Keratinocyte (primary cell): Measurements from ENCODE around the gene TBC1D4. TPM values are rescaled to one million over a fixed set of nuclear protein-coding genes. Genes with fewer than 3 reads are reported as not detected.

ENCODE experiments used
- DNase-seq: peaks from one replicate; pipeline ENCODE4 v3.0.0-alpha.2; 2011; ENCODE audit warnings: low read depth, missing footprints, low spot score
- FAIRE-seq: peaks from 2 replicates; lab custom pipeline; 2011; peaks lifted over from hg19 to GRCh38; lab: Jason Lieb, UNC
- H2AFZ ChIP-seq: 2 replicates; pipeline ENCODE4 v1.6.0; 2012; ENCODE audit warnings: low read length, control low read depth, inconsistent platforms; ENCODE audit not compliant: control insufficient read depth
- H3K27ac ChIP-seq: 2 replicates; pipeline ENCODE4 v1.5.1; 2011; ENCODE audit warnings: low read length; ENCODE audit not compliant: control insufficient read depth, insufficient read depth
- H3K27me3 ChIP-seq: 3 replicates; pipeline ENCODE4 v1.6.0; 2011; ENCODE audit warnings: low read length; ENCODE audit not compliant: control insufficient read depth, insufficient read depth; ENCODE audit errors: extremely low read depth
- H3K36me3 ChIP-seq, 2 experiments: 2 replicates in 1 of 2; 3 replicates in 1 of 2; pipeline ENCODE4 v1.5.1; 2011; ENCODE audit warnings: low read length in 2 of 2, mild to moderate bottlenecking in 1 of 2; ENCODE audit not compliant: control insufficient read depth in 2 of 2, insufficient read depth in 2 of 2; ENCODE audit errors: extremely low read depth in 1 of 2
- H3K4me1 ChIP-seq: 3 replicates; pipeline ENCODE4 v1.5.1; 2011; ENCODE audit warnings: low read length; ENCODE audit not compliant: control insufficient read depth, insufficient read depth; ENCODE audit errors: extremely low read depth
- H3K4me2 ChIP-seq: 3 replicates; pipeline ENCODE4 v1.6.0; 2011; ENCODE audit warnings: low read depth, low read length; ENCODE audit not compliant: control insufficient read depth, insufficient read depth; ENCODE audit errors: extremely low read depth
- H3K4me3 ChIP-seq, 3 experiments: fragments of 200-600 bp in 1 of 3; sonication (generic) in 1 of 3; 2 replicates in 2 of 3; 3 replicates in 1 of 3; pipeline ENCODE4 v1.5.1; 2011 to 2016; ENCODE audit warnings: low read length in 3 of 3, mild to moderate bottlenecking in 3 of 3, control low read depth in 2 of 3, inconsistent platforms in 1 of 3, low read depth in 1 of 3, mixed read lengths in 1 of 3, mixed run types in 1 of 3, moderate library complexity in 1 of 3; ENCODE audit not compliant: control insufficient read depth in 2 of 3, insufficient read depth in 2 of 3; ENCODE audit errors: extremely low read depth in 1 of 3
- H3K79me2 ChIP-seq: 2 replicates; pipeline ENCODE4 v1.6.0; 2012; ENCODE audit warnings: low read length; ENCODE audit not compliant: control insufficient read depth, insufficient read depth
- H3K9ac ChIP-seq: 3 replicates; pipeline ENCODE4 v1.6.0; 2011; ENCODE audit warnings: low read length; ENCODE audit not compliant: control insufficient read depth, insufficient read depth; ENCODE audit errors: extremely low read depth
- H3K9me1 ChIP-seq: 3 replicates; pipeline ENCODE4 v1.6.0; 2011; ENCODE audit warnings: low read length; ENCODE audit not compliant: control insufficient read depth, insufficient read depth; ENCODE audit errors: extremely low read depth
- H3K9me3 ChIP-seq: 2 replicates; pipeline ENCODE4 v1.5.1; 2012; ENCODE audit warnings: low read depth, low read length; ENCODE audit not compliant: control insufficient read depth
- H4K20me1 ChIP-seq: 3 replicates; pipeline ENCODE4 v1.6.0; 2011; ENCODE audit warnings: low read length; ENCODE audit not compliant: control insufficient read depth, insufficient read depth; ENCODE audit errors: extremely low read depth
- EZH2 ChIP-seq: IDR thresholded peaks from one replicate; pipeline ENCODE4 v1.6.1; 2012; ENCODE audit warnings: inconsistent platforms, mild to moderate bottlenecking, low read length, moderate library complexity
- dilution Hi-C: fragments of 300-500 bp; cut with MboI; formaldehyde crosslinking; loops from one replicate; pipeline ENCODE4 v1.7.0; 2020; ENCODE audit warnings: low sequenced_read_pairs; ENCODE audit not compliant: extremely low pct_ligation_motif_present
- polyA plus RNA-seq, 5 experiments: library from polyadenylated mRNA; depleted of rRNA in 3 of 5; stranded (reverse) in 3 of 5; stranded (forward) in 1 of 5; unstranded in 1 of 5; fragments of >200 nt; gene quantifications; 1 replicate in 1 of 5; 2 replicates in 3 of 5; 3 replicates in 1 of 5; pipeline versions ENCODE4 v1.2.1 to v1.2.3, GENCODE V29; 2011 to 2012; ENCODE audit warnings: missing spikeins in 2 of 5, low read depth in 1 of 5, low replicate concordance in 1 of 5
- TF ChIP-seq, protein P1 (sequence below), 3 experiments: IDR thresholded peaks in 1 of 3; conservative IDR thresholded peaks in 1 of 3; optimal IDR thresholded peaks in 1 of 3; 2 replicates in 2 of 3; 3 replicates in 1 of 3; pipeline versions ENCODE3 to v1.5.1; 2011; ENCODE audit warnings: low read length in 3 of 3, mild to moderate bottlenecking in 3 of 3, moderate library complexity in 2 of 3, control low read depth in 1 of 3, inconsistent platforms in 1 of 3; ENCODE audit not compliant: insufficient read depth in 2 of 3; ENCODE audit errors: extremely low read depth in 1 of 3

Gene TBC1D4
- polyA plus RNA-seq, 1 donor (not counting 4 experiments of a cell fraction or from before 2014, with no cell fraction given): 14.2 TPM

DNA sequence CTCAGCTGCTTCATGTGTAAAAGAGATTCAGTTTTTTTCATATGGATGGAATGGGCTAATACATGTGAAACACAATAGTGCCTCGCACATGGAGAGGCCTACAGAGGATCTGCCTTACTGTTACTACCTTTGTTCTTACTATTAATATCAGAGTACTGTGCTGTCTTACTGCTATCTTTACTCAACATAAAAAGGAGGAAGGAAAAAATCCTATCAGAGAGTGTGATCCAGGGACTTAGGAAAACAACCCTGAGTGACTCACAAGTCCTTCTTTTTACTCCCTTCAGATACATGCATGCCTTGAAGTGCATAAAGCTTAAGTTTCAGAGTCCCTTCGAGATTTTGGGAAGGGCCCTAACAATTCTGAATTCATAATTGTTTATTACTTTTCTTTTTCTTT, 136.8 kb downstream of the TBC1D4 start:
- Histone ChIP-seq H3K79me2 (no peaks in the 10 kb centered on the region), H2AFZ (no peak overlapping the region), H3K9ac (no peak overlapping the region), H3K9me1 (no peaks in the 10 kb centered on the region), H3K9me3 (no peaks in the 10 kb centered on the region), H3K27me3 (no peaks in the 10 kb centered on the region), H3K4me1 (no peaks in the 10 kb centered on the region), H3K27ac (no peak overlapping the region), H4K20me1 (no peaks in the 10 kb centered on the region), H3K36me3 (peaks cover 4 to 12% of the 10 kb centered on the region in 2 experiments), H3K4me3 (no peak overlapping the region), H3K4me2 (no peak overlapping the region)
- DNase-seq: no peak
- dilution Hi-C loops: no loop called here
- TF ChIP-seq EZH2: no peak
- FAIRE-seq: no peak

DNA sequence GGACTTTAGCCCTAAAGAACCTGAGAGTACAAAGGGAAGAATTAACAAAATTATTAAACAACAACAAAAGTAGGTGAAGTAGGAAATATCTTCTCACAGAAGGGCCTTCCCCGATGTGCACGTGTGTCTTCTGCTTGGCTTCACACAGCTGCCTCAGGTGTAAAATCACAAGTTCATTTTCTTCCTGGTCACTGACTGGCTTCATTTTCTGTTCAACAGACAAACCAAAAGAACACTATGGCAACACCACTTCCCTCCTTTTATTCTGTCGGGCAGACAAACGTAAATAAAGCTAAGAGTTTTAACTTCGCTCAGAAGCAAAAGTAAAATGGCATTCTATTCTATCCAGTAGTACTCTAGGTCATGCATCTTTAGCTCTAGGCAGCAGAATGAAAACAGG, 140.9 kb downstream of the TBC1D4 start:
- no peak overlapping the region for H3K27ac ChIP-seq
- H3K4me1 ChIP-seq: no peaks in the 10 kb centered on the region
- no peaks in the 10 kb centered on the region for H3K9me1 ChIP-seq
- dilution Hi-C loops: no loop called here
- H3K79me2 ChIP-seq: no peaks in the 10 kb centered on the region
- TF ChIP-seq, protein P1, sequence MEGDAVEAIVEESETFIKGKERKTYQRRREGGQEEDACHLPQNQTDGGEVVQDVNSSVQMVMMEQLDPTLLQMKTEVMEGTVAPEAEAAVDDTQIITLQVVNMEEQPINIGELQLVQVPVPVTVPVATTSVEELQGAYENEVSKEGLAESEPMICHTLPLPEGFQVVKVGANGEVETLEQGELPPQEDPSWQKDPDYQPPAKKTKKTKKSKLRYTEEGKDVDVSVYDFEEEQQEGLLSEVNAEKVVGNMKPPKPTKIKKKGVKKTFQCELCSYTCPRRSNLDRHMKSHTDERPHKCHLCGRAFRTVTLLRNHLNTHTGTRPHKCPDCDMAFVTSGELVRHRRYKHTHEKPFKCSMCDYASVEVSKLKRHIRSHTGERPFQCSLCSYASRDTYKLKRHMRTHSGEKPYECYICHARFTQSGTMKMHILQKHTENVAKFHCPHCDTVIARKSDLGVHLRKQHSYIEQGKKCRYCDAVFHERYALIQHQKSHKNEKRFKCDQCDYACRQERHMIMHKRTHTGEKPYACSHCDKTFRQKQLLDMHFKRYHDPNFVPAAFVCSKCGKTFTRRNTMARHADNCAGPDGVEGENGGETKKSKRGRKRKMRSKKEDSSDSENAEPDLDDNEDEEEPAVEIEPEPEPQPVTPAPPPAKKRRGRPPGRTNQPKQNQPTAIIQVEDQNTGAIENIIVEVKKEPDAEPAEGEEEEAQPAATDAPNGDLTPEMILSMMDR (optimal IDR thresholded peaks at IDR 0.05 in 1 of 3, IDR thresholded peaks at IDR 0.05 in 1 of 3, conservative IDR thresholded peaks at IDR 0.05 in 1 of 3; ENCODE audit: extremely low read depth in 1 of 3, insufficient read depth in 2 of 3, low read length in 3 of 3): no peak
- TF ChIP-seq EZH2: no peak
- H3K9ac ChIP-seq: no peak overlapping the region
- no peaks in the 10 kb centered on the region for H4K20me1 ChIP-seq
- H3K36me3 ChIP-seq: peaks cover 2 to 4% of the 10 kb centered on the region in 2 experiments
- H3K4me3 ChIP-seq: no peak overlapping the region
- DNase-seq (no peak), FAIRE-seq (no peak)
- no peaks in the 10 kb centered on the region for H3K27me3 ChIP-seq
- no peak overlapping the region for H2AFZ ChIP-seq
- H3K4me2 ChIP-seq: no peak overlapping the region
- no peaks in the 10 kb centered on the region for H3K9me3 ChIP-seq
